ENCODE results near the gene GLS2. TPM values are rescaled to one million over a fixed set of nuclear protein-coding genes. Genes with fewer than 3 reads are reported as not detected.
"Not testable (repeated sequence)": the region's sequence is repeated elsewhere in the genome, so short reads cannot be mapped to it uniquely, and the experiment has no call there.

Gene GLS2
- total RNA-seq, 1 donor from 2014 or later: 0.21 TPM

DNA sequence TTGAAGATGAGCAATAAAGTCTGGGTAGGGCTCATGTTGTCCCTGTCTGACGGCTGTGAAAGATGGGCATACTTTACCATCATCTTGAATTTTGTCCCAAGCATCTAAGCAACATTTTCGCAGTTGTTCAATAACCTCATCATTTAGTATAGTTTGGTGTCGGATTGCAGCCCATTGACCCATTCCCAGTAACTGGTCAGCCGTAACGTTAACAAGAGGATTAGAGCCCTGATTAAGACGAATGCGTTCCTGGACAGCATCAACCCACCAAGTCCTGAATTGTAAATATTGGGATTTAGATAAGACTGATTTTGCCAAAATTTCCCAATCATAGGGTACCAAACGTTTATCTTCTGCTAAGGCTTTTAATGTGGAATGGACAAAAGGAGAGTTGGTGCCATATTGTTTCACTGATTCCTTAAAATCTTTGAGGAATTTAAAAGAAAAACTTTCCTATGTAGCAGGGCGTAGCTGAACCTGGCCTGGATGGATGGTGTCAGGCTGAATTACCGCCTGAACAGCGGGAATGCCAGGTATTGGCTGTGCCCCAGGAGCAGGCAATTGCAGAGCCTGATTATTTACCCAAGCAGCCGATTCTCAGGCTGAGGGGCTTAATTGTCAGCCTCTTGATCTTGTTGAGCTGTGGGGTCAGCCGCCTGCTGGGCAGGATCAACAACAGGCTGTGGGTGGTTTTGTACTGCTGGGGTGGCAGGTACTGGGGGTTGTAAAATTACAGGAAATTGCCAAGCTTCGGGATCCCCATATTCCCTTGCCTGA, 10.4 kb upstream of the GLS2 start:
- not testable (repeated sequence) for H3K27me3 Mint-ChIP-seq (ENCODE audit: unreplicated experiment); H3K4me1 Mint-ChIP-seq (ENCODE audit: unreplicated experiment); H3K9me3 Mint-ChIP-seq (ENCODE audit: unreplicated experiment); H3K36me3 Mint-ChIP-seq (ENCODE audit: low read depth, unreplicated experiment); DNase-seq (ENCODE audit: low spot score); H3K27ac Mint-ChIP-seq (ENCODE audit: unreplicated experiment)
- H3K4me3 Mint-ChIP-seq (ENCODE audit: unreplicated experiment): peak overlapping the region; percentile 28

DNA sequence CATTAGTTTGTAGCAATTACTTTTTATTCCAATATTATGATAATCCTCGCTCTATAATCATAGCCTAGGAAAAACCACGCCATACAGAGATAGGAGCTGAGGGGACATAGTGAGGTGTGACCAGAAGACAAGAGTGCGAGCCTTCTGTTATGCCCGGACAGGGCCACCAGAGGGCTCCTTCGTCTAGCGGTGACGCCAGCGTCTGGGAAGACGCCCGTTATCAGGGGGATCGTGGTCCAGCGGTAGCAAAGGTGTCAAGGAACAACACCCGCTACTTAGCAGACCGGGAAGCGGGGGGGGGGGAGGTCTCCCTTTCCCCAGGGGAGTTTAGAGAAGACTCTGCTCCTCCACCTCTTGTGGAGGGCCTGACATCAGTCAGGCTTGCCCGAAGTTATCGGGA, 8.7 kb upstream of the GLS2 start:
- not testable (repeated sequence) for H3K9me3 Mint-ChIP-seq (ENCODE audit: unreplicated experiment); H3K4me1 Mint-ChIP-seq (ENCODE audit: unreplicated experiment); H3K27ac Mint-ChIP-seq (ENCODE audit: unreplicated experiment); H3K36me3 Mint-ChIP-seq (ENCODE audit: low read depth, unreplicated experiment); H3K4me3 Mint-ChIP-seq (ENCODE audit: unreplicated experiment); H3K27me3 Mint-ChIP-seq (ENCODE audit: unreplicated experiment)
- peak; percentile 29 for TF ChIP-seq CTCF (IDR thresholded peaks at IDR 0.05; ENCODE audit: unreplicated experiment)
- peak; percentile 63 for DNase-seq (ENCODE audit: low spot score)

- H3K4me3 Mint-ChIP-seq (ENCODE audit: unreplicated experiment); H3K4me1 Mint-ChIP-seq (ENCODE audit: unreplicated experiment); H3K36me3 Mint-ChIP-seq (ENCODE audit: low read depth, unreplicated experiment); H3K27me3 Mint-ChIP-seq (ENCODE audit: unreplicated experiment); H3K9me3 Mint-ChIP-seq (ENCODE audit: unreplicated experiment); H3K27ac Mint-ChIP-seq (ENCODE audit: unreplicated experiment); DNase-seq (ENCODE audit: low spot score): not testable (repeated sequence)
Measured at GRCh38 chr12:56494481-56494880, 6.5 kb upstream of the GLS2 start.

- H3K27ac Mint-ChIP-seq (ENCODE audit: unreplicated experiment); H3K9me3 Mint-ChIP-seq (ENCODE audit: unreplicated experiment); H3K4me3 Mint-ChIP-seq (ENCODE audit: unreplicated experiment); DNase-seq (ENCODE audit: low spot score); H3K36me3 Mint-ChIP-seq (ENCODE audit: low read depth, unreplicated experiment); H3K4me1 Mint-ChIP-seq (ENCODE audit: unreplicated experiment): not testable (repeated sequence)
- peaks cover 12% of the 10 kb centered on the region for H3K27me3 Mint-ChIP-seq (ENCODE audit: unreplicated experiment)
Measured at GRCh38 chr12:56494106-56494415, 6.1 kb upstream of the GLS2 start.

DNA sequence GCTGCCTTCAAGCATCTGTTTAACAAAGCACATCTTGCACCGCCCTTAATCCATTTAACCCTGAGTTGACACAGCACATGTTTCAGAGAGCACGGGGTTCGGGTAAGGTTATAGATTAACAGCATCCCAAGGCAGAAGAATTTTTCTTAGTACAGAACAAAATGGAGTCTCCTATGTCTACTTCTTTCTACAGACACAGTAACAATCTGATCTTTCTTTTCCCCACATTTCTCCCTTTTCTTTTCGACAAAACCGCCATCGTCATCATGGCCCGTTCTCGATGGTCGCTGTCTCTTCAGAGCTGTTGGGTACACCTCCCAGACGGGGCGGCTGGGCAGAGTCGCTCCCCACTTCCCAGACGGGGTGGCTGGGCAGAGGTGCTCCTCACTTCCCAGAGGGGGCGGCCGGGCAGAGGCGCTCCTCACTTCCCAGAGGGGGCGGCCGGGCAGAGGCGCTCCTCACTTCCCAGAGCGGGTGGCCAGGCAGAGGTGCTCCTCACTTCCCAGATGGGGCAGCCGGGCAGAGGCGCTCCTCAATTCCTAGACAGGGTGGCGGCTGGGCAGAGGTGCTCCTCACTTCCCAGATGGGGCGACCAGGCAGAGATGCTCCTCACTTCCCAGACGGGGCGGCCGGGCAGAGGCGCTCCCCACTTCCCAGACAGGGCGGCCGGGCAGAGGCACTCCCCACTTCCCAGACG, 5.6 kb upstream of the GLS2 start:
- H3K27me3 Mint-ChIP-seq (ENCODE audit: unreplicated experiment): peaks cover 16% of the 10 kb centered on the region
- H3K9me3 Mint-ChIP-seq (ENCODE audit: unreplicated experiment); DNase-seq (ENCODE audit: low spot score); H3K36me3 Mint-ChIP-seq (ENCODE audit: low read depth, unreplicated experiment); H3K4me1 Mint-ChIP-seq (ENCODE audit: unreplicated experiment); H3K27ac Mint-ChIP-seq (ENCODE audit: unreplicated experiment); H3K4me3 Mint-ChIP-seq (ENCODE audit: unreplicated experiment): not testable (repeated sequence)

- Mint-ChIP-seq H3K4me1 (ENCODE audit: unreplicated experiment) (peaks cover 13% of the 10 kb centered on the region), H3K27ac (ENCODE audit: unreplicated experiment) (peak overlapping the region; percentile 13), H3K36me3 (ENCODE audit: low read depth, unreplicated experiment) (no peaks in the 10 kb centered on the region), H3K9me3 (ENCODE audit: unreplicated experiment) (peaks cover 4% of the 10 kb centered on the region), H3K4me3 (ENCODE audit: unreplicated experiment) (no peak overlapping the region), H3K27me3 (ENCODE audit: unreplicated experiment) (peaks cover 22% of the 10 kb centered on the region)
- no peak for DNase-seq (ENCODE audit: low spot score)
- no peak for TF ChIP-seq CTCF (IDR thresholded peaks at IDR 0.05; ENCODE audit: unreplicated experiment)
Measured at GRCh38 chr12:56490360-56490759, 2.4 kb upstream of the GLS2 start.

- no peak for TF ChIP-seq CTCF (IDR thresholded peaks at IDR 0.05; ENCODE audit: unreplicated experiment)
- peaks cover 22% of the 10 kb centered on the region for H3K27me3 Mint-ChIP-seq (ENCODE audit: unreplicated experiment)
- peak; percentile 23 for DNase-seq (ENCODE audit: low spot score)
- H3K36me3 Mint-ChIP-seq (ENCODE audit: low read depth, unreplicated experiment): no peaks in the 10 kb centered on the region
- H3K4me3 Mint-ChIP-seq (ENCODE audit: unreplicated experiment): peak overlapping the region; percentile 85
- H3K4me1 Mint-ChIP-seq (ENCODE audit: unreplicated experiment): peaks cover 13% of the 10 kb centered on the region
- no peak overlapping the region for H3K27ac Mint-ChIP-seq (ENCODE audit: unreplicated experiment)
- H3K9me3 Mint-ChIP-seq (ENCODE audit: unreplicated experiment): peaks cover 4% of the 10 kb centered on the region
Measured at GRCh38 chr12:56487448-56488040, 417 bp downstream of the GLS2 start.
